Measurements from ENCODE around the gene PRSS22.

PRSS22 gene

DNA sequence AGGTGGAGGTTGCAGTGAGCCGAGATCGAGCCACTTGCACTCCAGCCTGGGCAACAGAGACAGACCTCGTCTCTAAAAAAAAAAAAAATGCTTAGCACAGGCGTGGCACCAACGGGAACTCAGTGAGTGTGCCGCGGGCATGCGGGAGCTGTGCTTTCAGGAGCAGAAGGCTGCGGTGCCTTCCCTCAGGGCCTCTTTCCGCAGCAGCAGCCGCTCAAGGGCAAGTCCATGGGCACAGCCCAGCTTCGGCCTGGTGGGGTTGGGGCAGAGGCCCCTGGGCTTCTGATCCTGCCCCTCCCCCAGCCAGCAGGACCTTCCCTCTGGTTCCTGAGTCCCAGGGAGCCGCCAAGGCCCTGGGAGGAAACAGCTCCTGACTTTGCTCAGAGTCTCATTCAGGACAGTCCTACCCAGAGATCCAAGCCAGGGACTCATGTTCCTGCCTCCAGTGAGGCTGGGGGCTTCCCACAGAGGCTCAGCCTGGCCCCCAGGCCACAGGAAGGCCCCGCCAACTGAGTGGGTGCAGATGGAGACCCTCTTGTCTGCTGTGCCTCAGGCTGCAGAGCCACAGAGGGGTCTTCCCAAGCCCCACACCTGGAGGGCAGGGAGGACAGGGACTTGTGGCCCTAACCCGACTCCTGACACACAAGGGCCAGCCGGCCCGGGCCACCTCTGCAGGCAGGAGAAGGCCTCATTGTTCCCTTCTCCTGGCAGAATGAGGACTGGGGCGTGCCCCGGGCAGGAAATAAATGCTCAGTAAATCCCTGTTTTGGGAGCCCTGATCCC lies 31.2 kb downstream of the PRSS22 start:
- no peak overlapping the region for H3K27ac ChIP-seq
- no peak for TF ChIP-seq ZFX (IDR thresholded peaks at IDR 0.05; ENCODE audit: borderline replicate concordance)
- TF ChIP-seq, protein P1, sequence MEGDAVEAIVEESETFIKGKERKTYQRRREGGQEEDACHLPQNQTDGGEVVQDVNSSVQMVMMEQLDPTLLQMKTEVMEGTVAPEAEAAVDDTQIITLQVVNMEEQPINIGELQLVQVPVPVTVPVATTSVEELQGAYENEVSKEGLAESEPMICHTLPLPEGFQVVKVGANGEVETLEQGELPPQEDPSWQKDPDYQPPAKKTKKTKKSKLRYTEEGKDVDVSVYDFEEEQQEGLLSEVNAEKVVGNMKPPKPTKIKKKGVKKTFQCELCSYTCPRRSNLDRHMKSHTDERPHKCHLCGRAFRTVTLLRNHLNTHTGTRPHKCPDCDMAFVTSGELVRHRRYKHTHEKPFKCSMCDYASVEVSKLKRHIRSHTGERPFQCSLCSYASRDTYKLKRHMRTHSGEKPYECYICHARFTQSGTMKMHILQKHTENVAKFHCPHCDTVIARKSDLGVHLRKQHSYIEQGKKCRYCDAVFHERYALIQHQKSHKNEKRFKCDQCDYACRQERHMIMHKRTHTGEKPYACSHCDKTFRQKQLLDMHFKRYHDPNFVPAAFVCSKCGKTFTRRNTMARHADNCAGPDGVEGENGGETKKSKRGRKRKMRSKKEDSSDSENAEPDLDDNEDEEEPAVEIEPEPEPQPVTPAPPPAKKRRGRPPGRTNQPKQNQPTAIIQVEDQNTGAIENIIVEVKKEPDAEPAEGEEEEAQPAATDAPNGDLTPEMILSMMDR (IDR thresholded peaks at IDR 0.05): no peak

DNA sequence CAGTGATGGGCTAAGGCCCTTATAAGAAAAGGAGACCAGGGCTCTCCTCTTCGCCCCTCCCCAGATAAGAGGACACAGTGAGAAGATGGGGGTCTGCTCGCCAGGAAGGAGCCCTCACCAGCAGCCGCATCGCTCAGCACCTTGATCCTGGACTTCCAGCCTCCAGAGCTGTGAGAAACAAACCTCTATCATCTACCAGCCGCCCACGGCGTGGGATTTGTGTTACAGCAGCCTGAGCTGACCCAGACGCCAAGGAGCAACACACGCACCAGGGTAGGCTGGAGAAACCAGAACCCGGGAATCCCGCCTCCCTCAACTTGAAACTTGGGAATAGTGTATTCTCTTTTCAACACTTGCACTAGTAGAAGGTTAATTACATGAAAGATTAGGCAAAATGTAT lies 32.1 kb downstream of the PRSS22 start:
- no peak overlapping the region for H3K27ac ChIP-seq
- no peak for TF ChIP-seq ZFX (IDR thresholded peaks at IDR 0.05; ENCODE audit: borderline replicate concordance)
- TF ChIP-seq, protein P1 (IDR thresholded peaks at IDR 0.05): no peak

DNA sequence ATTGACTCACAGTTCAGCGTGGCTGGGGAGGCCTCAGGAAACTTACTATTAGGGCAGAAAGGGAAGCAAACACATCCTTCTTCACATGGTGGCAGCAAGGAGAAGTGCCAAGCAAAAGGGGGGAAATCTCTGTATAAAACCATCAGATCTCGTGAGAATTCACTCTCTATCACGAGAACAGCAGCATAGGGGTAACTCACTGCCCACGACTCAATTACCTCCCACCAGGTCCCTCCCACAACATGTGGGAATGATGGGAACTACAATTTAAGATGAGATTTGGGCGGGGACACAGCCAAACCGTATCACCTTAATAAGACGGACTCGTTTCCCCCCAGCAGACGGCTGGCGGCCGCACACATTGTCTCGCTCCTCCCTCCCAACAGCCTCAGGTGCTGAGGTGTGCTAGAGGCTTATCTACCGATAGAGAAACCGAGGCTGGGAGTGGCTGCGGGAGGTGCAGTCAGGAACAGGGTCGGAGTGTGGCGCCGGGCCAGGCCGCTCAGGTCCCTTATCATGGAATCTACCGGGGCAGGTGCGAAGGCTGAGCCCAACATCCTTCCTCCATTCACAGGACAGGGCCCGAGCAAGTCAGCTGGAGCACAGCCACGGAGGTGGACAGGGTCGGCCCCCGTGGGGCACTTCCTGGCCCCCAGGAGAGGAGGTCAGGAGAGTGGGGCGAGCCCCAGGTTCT lies 32.8 kb downstream of the PRSS22 start:
- TF ChIP-seq, protein P1 (IDR thresholded peaks at IDR 0.05): no peak
- no peak for TF ChIP-seq ZFX (IDR thresholded peaks at IDR 0.05; ENCODE audit: borderline replicate concordance)
- H3K27ac ChIP-seq: no peak overlapping the region

DNA sequence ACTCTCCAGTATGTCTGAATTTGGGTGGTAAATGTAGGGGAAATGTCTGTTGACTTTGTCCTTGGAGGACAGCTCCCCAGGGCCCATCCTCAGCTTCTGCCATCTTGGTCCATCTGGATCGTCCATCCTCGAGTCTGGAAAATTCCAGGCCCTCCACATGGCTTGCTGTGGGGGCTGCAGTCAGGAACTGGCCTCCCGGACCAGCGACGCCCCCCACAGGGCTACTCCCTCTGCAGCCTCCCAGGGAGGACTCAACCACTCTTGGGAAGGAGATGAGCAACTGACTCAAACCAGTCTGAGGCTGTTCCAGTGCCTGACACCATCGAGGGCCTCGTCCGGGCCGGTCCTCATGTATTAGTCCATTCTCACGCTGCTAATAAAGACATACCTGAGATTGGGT lies 33.3 kb downstream of the PRSS22 start:
- H3K27ac ChIP-seq: no peak overlapping the region
- no peak for TF ChIP-seq ZFX (IDR thresholded peaks at IDR 0.05; ENCODE audit: borderline replicate concordance)
- TF ChIP-seq, protein P1 (IDR thresholded peaks at IDR 0.05): no peak

DNA sequence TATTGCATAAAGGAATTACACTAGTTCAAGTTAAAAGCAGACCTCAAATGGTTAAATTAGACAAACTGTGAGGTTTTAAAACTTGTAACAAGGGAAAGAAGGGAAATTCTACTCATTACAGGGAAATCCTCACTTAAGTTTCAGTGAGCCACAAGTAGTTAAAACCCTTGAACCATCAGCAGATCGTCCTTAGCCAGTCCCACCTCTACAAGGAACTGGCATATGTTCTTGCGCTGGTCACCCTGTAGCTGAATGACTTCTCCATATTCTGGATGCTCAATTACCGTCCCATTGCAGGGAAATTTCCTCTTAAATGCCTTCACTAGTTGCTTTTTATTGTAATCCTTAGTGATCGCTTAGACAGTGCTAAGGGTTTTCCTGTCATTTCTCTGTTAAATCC lies 35.5 kb downstream of the PRSS22 start:
- no peak overlapping the region for H3K27ac ChIP-seq
- TF ChIP-seq ZFX (IDR thresholded peaks at IDR 0.05; ENCODE audit: borderline replicate concordance): no peak
- TF ChIP-seq, protein P1 (IDR thresholded peaks at IDR 0.05): no peak

DNA sequence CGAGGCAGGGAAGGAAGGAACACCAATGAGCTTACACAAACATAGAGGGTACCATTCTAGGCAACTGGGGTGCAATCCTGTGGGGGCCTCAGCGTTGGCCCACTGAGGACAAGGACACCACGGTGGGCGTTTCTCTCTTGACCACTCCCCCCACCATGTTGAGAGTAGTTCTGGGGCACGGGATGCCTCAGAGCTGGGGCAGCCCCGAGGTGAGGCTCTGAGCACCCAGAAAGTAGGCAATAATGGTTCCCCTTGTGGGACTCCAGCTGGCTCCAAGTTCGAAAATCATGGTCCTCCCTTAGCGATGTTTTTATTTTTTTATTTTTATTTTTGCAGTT lies 35.8 kb downstream of the PRSS22 start:
- H3K27ac ChIP-seq: no peak overlapping the region
- TF ChIP-seq, protein P1 (IDR thresholded peaks at IDR 0.05): no peak
- no peak for TF ChIP-seq ZFX (IDR thresholded peaks at IDR 0.05; ENCODE audit: borderline replicate concordance)

DNA sequence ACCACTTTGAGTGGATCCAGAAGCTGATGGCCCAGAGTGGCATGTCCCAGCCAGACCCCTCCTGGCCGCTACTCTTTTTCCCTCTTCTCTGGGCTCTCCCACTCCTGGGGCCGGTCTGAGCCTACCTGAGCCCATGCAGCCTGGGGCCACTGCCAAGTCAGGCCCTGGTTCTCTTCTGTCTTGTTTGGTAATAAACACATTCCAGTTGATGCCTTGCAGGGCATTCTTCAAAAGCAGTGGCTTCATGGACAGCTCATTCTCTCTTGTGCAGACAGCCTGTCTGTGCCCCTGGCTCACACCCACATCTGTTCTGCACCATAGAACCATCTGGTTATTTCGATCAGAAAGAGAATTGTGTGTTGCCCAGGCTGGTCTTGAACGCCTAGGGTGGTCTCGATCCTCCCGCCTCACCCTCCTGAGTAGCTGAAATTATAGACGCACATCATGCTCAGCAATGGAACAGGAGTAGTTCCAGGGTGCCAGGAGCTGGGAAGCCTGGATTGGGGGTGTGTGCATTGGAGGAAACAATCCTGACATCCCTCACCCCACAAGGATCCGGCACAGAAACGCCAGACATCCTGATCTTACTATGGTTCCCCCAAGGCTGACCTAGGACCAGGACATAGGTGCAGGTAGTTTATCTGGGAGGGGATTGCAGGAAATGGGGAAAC lies 36.3 kb downstream of the PRSS22 start:
- no peak overlapping the region for H3K27ac ChIP-seq
- TF ChIP-seq, protein P1 (IDR thresholded peaks at IDR 0.05): no peak
- TF ChIP-seq ZFX (IDR thresholded peaks at IDR 0.05; ENCODE audit: borderline replicate concordance): no peak

All from 22Rv1 (cell line).